Measurements from ENCODE around the gene S100A13. TPM values are rescaled to one million over a fixed set of nuclear protein-coding genes. Genes with fewer than 3 reads are reported as not detected.
"Not testable (repeated sequence)": the region's sequence is repeated elsewhere in the genome, so short reads cannot be mapped to it uniquely, and the experiment has no call there.

The S100A13 gene
- total and polyA plus RNA-seq, 2 experiments from 2014 or later: 115 to 248 TPM

DNA sequence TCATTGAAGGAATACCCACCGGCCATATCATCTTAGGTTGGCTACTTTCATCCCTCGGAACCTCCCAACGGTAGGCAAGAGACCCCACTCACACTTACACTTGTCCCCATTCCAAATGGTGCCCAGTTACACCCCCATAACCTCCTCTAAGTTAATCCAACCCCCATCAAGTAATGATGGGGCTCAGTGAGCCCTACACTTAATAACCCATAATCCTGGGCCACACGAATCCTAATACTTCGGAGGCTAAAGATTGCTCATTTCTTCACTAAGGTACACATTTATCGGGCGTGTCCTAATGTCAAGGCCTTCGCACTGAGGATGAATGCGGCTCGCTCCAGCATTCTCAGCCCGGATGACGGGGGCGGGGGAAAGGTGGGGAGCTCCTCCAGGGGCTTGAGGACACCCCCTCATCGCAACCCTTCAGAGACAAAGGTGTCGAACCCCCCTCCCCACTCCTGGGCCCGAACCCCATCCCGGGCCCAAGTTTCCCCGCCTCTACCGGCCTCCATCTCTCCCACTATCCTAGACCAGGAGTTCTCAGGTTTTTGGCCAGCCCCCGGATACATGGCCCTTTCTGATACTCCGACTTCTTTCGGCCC is 43.1 kb upstream of the S100A13 start:
- no peak overlapping the region for H2AFZ ChIP-seq
- H3K36me3 ChIP-seq (replicated peaks; ENCODE audit: insufficient read depth, low read depth): no peaks in the 10 kb centered on the region
- WGBS (ENCODE audit: low lambda C conversion rate, missing lambda C conversion rate): 3% methylated on average over 15 of the region's 22 CpGs
- DNase-seq (ENCODE audit: low spot score): no peak
- peak overlapping the region; percentile 75 for H3K27ac ChIP-seq
- no peaks in the 10 kb centered on the region for H3K9me3 ChIP-seq (ENCODE audit: low read depth)
- TF ChIP-seq, protein P1, sequence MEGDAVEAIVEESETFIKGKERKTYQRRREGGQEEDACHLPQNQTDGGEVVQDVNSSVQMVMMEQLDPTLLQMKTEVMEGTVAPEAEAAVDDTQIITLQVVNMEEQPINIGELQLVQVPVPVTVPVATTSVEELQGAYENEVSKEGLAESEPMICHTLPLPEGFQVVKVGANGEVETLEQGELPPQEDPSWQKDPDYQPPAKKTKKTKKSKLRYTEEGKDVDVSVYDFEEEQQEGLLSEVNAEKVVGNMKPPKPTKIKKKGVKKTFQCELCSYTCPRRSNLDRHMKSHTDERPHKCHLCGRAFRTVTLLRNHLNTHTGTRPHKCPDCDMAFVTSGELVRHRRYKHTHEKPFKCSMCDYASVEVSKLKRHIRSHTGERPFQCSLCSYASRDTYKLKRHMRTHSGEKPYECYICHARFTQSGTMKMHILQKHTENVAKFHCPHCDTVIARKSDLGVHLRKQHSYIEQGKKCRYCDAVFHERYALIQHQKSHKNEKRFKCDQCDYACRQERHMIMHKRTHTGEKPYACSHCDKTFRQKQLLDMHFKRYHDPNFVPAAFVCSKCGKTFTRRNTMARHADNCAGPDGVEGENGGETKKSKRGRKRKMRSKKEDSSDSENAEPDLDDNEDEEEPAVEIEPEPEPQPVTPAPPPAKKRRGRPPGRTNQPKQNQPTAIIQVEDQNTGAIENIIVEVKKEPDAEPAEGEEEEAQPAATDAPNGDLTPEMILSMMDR (IDR thresholded peaks at IDR 0.05; ENCODE audit: poor library complexity): no peak
- TF ChIP-seq EZH2 (IDR thresholded peaks at IDR 0.05; ENCODE audit: borderline replicate concordance) (no peak), EZH2phosphoT487 (IDR thresholded peaks at IDR 0.05; ENCODE audit: low read depth, severe bottlenecking, unreplicated experiment) (no peak)
- H3K9me2 ChIP-seq (replicated peaks; ENCODE audit: insufficient read depth): no peaks in the 10 kb centered on the region
- peak overlapping the region; percentile 88 for H3K4me2 ChIP-seq
- H3K27me3 ChIP-seq: no peaks in the 10 kb centered on the region
- H3K4me1 ChIP-seq (ENCODE audit: insufficient read depth): peaks cover 8% of the 10 kb centered on the region
- H4K20me1 ChIP-seq (ENCODE audit: insufficient read depth, poor library complexity, severe bottlenecking): no peaks in the 10 kb centered on the region
- H3K4me3 ChIP-seq: peak overlapping the region; percentile 23
- H3K79me2 ChIP-seq: peaks cover 30% of the 10 kb centered on the region

DNA sequence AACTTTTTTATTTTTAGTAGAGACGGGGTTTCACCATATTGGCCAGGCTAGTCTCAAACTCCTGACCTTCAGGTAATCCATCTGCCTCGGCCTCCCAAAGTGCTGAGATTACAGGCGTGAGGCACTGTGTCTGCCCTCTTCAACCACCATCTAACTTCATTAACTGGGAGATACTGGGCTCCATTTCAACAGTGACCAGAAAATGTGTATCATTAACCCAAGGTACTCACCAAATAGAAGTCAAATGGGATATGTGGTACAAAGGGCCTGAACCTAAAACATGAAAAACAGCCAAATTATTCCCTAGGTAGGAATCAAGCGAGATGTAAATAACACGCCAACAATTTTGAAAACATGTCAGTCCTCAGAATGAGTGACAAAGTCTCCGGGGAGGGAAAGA is 42.3 kb upstream of the S100A13 start:
- Histone ChIP-seq H4K20me1 (ENCODE audit: insufficient read depth, poor library complexity, severe bottlenecking) (no peaks in the 10 kb centered on the region), H3K4me2 (peak overlapping the region; percentile 88), H3K79me2 (peaks cover 30% of the 10 kb centered on the region), H3K36me3 (replicated peaks; ENCODE audit: insufficient read depth, low read depth) (no peaks in the 10 kb centered on the region), H3K27ac (no peak overlapping the region), H3K4me3 (peak overlapping the region; percentile 23), H3K9me3 (ENCODE audit: low read depth) (no peaks in the 10 kb centered on the region), H3K9me2 (replicated peaks; ENCODE audit: insufficient read depth) (no peaks in the 10 kb centered on the region), H3K4me1 (ENCODE audit: insufficient read depth) (peaks cover 8% of the 10 kb centered on the region), H3K27me3 (no peaks in the 10 kb centered on the region), H2AFZ (no peak overlapping the region)
- WGBS (ENCODE audit: low lambda C conversion rate, missing lambda C conversion rate): 85% methylated on average over 6 of the region's 6 CpGs
- DNase-seq (ENCODE audit: low spot score): no peak
- TF ChIP-seq, protein P1 (IDR thresholded peaks at IDR 0.05; ENCODE audit: poor library complexity): no peak
- no peak for TF ChIP-seq EZH2 (IDR thresholded peaks at IDR 0.05; ENCODE audit: borderline replicate concordance)
- TF ChIP-seq EZH2phosphoT487 (IDR thresholded peaks at IDR 0.05; ENCODE audit: low read depth, severe bottlenecking, unreplicated experiment): no peak

DNA sequence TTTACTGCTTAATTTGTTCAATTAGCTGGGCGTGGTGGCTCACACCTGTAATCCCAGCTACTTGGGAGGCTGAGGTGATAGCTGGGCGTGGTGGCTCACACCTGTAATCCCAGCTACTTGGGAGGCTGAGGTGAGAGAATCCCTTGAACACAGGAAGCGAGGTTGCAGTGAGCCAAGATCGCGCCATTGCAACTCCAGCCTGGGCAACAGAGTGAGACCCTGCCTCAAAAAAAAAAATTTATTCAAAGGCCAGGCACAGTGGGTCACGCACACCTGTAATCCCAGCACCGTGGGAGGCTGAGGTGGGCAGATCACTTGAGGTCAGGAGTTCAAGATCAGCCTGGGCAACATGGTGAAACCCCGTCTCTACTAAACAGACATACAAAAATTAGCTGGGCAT is 41.4 kb upstream of the S100A13 start:
- Histone ChIP-seq H3K4me2 (peak overlapping the region; percentile 88), H3K79me2 (peaks cover 30% of the 10 kb centered on the region)
- not testable (repeated sequence) for H3K4me1 ChIP-seq (ENCODE audit: insufficient read depth); H2AFZ ChIP-seq; DNase-seq (ENCODE audit: low spot score); H3K9me3 ChIP-seq (ENCODE audit: low read depth); H3K4me3 ChIP-seq; H3K27ac ChIP-seq; H4K20me1 ChIP-seq (ENCODE audit: insufficient read depth, poor library complexity, severe bottlenecking); H3K9me2 ChIP-seq (replicated peaks; ENCODE audit: insufficient read depth); H3K27me3 ChIP-seq; H3K36me3 ChIP-seq (replicated peaks; ENCODE audit: insufficient read depth, low read depth)
- 97% methylated on average over 8 of the region's 8 CpGs for WGBS (ENCODE audit: low lambda C conversion rate, missing lambda C conversion rate)

DNA sequence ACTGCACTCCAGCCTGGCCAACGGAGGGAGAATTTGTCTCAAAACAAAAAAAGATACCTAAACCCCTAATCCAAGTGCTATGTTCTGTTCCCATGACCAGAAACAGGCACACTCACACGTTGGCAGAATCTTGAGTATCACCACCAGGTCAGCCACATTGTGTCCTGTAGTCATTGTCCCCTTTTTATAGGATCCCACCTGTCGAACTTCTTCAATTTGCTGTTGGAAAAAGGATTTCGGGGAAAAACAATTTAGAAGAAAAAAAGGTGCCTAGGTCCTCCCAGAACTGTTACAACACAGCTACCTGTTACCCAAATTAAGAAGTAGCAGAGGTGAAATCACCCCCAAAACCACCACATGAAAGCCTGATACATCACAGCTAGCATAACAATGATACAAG is 40.1 kb upstream of the S100A13 start:
- Histone ChIP-seq H3K27ac (no peak overlapping the region), H4K20me1 (ENCODE audit: insufficient read depth, poor library complexity, severe bottlenecking) (no peaks in the 10 kb centered on the region), H3K4me1 (ENCODE audit: insufficient read depth) (peaks cover 8% of the 10 kb centered on the region), H3K27me3 (no peaks in the 10 kb centered on the region), H3K9me2 (replicated peaks; ENCODE audit: insufficient read depth) (no peaks in the 10 kb centered on the region), H3K9me3 (ENCODE audit: low read depth) (no peaks in the 10 kb centered on the region), H3K4me2 (no peak overlapping the region), H2AFZ (no peak overlapping the region), H3K36me3 (replicated peaks; ENCODE audit: insufficient read depth, low read depth) (no peaks in the 10 kb centered on the region), H3K4me3 (no peak overlapping the region), H3K79me2 (peaks cover 30% of the 10 kb centered on the region)
- TF ChIP-seq EZH2 (IDR thresholded peaks at IDR 0.05; ENCODE audit: borderline replicate concordance): no peak
- no peak for TF ChIP-seq EZH2phosphoT487 (IDR thresholded peaks at IDR 0.05; ENCODE audit: low read depth, severe bottlenecking, unreplicated experiment)
- TF ChIP-seq, protein P1 (IDR thresholded peaks at IDR 0.05; ENCODE audit: poor library complexity): no peak
- DNase-seq (ENCODE audit: low spot score): no peak
- 95% methylated on average over 4 of the region's 4 CpGs for WGBS (ENCODE audit: low lambda C conversion rate, missing lambda C conversion rate)
